ENCODE measurements around the gene ASB2.
A peak's percentile ranks its signal among the peaks of the same experiment; 100 is the strongest.

Gene ASB2, protein sequence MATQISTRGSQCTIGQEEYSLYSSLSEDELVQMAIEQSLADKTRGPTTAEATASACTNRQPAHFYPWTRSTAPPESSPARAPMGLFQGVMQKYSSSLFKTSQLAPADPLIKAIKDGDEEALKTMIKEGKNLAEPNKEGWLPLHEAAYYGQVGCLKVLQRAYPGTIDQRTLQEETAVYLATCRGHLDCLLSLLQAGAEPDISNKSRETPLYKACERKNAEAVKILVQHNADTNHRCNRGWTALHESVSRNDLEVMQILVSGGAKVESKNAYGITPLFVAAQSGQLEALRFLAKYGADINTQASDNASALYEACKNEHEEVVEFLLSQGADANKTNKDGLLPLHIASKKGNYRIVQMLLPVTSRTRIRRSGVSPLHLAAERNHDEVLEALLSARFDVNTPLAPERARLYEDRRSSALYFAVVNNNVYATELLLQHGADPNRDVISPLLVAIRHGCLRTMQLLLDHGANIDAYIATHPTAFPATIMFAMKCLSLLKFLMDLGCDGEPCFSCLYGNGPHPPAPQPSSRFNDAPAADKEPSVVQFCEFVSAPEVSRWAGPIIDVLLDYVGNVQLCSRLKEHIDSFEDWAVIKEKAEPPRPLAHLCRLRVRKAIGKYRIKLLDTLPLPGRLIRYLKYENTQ

DNA sequence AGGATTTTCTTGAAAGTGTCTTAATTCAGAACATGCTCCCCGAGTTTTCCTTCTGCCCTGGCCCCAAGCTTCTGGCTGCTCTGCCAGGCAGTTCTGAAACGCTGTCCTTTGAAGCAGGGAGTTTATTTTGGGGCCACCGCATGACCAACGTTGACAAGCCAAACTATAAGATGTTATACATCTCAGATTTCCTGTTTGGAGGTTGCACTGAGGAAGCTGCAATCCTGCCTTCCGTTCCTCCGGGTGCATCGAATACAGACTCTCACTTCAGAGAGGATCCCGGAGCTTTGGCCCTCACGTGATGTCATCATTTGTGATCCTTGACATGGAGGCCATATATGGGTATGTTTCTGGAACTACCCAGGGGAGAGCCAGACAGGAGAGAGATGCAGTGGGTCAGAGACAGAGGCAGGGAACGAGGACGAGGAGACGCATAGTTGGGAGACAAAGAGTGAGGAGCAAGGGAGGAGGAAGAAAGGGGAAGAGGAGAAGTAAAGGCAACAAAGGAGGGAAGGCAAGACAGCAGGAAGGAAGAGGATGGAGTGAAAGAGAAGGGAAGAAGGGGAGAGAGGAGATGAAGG, at the start of gene ASB2:
Gene ASB2 (minus strand): TSS at position 94 of the 581 bp plus-strand sequence. CDS start 12,031 bp downstream, outside the sequence.
- DNase-seq = no peak

DNA sequence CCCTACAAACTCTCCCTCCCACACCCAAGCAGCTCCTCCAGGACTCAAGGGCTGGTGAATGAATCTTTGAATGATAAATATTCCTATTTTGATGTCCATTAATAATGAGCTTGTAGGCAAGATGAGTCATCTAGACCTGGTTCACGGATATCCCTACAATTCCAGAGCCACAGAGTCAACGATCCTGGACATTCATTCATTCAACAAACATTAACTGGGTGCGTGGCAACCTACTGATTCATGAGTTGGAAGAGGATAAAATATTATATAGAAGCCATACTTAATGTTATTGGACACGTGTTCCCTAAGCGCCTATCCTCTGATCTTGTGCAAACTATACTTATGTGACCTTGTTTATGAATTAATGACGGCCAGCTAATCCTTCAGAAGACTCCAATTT, 49.4 kb upstream of the ASB2 start:
- DNase-seq = peak; percentile 70

DNA sequence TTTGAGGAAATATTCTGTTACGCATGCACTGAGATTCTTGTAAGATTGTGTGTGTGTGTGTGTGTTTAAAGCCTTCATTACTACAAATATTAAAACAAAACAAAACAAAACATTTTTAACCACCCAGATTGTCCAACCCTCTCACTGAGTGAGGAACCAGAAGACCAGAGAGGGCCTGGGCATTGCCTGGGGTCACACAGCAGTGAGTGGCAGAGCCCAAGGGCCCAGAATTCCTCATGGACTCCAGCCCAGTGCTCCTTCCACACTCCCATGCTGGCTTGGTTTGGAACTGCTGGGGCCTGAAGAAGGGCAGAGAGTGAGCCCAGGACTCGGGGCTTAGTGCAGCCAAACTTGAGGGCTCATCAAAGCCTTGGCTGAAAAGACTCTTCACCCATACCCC, 48.2 kb upstream of the ASB2 start:
- DNase-seq = no peak

DNA sequence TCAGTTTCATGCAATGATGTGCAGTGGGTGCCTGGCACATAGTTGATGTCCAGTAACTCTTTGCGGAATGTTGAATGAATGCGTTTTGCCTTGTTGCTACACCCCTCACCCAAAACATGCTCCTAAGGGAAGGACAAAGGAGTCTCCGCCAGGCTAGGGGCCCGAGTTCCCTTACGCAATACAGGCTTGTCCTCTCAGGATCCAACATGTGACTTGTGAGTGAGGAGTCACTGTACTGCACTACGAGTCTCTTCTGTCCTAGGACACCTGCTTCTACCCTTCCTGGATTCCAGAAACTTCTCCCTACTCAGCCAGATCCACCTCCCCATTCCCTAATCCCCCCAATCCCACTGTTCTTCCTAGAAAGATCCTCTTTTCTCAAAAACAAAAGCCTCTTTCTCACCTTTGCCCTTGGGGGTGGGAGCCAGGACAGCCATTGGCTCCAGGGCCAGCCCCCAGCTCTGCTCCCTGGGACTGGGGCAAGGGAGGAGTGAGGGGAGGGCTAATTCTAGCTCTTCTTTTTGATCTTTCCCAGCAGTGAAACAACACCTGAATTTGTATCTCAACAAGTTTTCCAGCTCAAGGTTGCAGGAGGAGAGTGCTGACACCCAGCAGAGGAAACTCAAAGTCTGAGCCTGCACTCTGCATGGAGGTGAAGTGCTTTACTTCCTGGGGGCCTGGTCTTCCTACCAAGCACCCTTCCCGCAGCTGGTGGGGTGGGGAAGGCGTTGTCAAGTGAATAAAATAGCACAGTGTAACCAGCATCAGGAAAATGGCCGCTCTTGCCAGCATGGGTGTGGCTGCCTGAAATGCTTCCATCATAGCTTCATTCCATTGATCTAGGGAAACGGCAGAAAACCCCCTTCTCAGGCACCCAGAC, 46.4 kb upstream of the ASB2 start:
- no peak for DNase-seq

DNA sequence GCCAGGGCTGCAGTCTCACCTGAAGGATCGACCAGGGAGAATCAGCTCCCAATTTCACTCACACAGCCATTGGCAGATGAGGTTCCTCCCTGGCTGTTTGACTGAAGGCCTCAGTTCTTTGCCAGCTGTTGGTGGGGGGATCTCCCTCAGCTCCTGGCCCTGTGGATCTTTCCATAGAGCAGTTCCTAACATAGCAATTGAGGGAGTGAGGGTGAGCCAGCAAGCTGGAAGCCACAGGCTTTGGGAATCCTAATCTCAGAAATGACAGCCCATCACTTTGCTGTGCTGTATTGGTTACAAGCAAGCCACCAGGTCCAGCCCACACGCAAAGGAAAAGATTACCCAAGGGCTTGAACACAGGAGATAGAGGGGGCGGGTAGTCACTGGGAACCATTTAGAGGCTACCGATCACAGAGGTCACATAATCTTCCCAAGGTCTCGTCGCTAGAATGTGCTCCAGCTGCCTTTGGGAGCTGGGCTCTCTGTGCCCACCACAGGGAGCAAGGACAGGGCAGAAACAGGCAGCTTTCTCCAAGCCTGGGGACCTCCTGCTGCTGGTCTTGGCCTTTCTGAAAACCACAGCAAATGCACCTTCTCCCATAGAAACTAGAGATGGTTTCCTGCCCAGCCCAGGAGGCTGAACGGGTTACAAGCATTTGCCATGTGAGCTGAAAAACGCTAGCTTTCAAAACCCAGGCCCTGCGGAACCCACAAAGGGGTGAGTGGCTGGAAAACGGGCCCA, 45.2 kb upstream of the ASB2 start:
- no peak for DNase-seq

DNA sequence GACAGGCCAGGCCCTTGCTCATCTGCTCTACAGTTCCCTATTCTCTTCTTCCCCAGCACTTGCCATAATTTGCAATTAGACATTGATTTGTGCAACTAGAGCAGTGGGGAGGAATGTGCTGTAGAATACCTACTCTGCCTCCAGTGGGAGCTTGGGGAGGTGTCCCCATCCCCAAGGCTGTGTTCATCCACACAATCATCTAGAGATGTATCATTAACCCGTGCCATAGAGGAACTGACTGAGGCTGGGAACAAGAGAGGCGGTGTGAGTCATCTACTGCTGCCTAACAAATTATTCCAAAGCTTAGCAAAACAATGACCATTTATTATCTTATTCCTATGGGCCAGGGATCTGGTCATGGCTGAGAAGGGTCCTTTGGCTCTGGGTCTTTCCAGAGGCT, 44.6 kb upstream of the ASB2 start:
- DNase-seq = no peak

DNA sequence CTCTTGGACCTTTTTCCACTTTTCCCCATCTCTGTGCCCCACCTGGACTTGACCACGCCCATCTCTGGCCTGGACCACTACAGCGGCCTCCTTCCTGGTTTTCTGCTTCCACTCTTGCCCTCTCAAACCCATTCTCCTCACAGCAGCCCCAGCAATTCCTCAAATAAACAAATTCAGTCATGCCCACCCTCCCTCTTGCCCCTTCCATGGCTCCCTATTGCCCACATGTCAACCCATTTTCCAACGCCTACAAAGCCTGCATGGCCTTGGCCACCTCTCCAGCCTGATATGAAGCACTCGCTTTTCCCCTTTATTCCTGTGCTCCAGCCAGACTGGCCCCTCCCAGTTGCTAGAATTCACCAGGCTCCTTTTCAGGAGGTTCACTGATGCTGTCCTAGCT, 43.9 kb upstream of the ASB2 start:
- no peak for DNase-seq

DNA sequence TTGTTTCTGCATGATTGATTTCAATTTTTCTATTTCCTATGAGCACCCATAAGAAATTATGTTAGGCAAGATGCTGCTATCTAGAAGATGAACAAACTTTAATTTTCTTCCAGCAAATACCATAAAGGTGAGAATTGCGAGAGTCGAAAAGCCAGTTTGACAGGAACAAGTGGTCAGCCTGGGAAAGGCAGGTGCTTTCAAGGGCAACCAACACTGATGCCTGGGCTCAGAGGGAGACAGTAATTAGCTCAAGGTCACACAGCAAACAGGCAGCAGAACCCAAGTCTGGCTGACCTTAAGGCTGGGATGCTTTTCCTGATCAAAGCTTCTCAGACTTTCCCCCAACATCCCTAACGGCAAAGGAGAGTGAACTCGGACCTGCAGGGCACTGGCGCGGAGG, 43.0 kb upstream of the ASB2 start:
- no peak for DNase-seq

DNA sequence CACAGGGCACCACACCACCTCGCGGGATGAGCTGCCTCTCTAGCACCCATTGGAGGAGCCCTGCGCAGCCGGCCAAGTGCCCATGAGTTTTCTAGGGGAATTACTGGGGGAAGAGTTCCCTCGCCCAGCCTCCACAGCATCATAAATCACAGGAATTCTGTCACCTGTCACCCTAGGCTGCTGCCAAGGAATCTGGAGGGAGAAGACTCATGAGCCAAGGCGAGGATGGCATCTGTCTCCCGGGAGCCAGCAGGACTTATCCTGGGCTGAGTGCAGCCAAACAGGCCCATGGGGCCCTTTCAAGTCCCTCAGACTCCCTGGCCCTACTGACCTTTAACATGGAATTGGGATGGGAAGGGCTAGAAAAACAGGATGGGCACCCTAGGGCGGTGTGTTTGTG, 41.9 kb upstream of the ASB2 start:
- no peak for DNase-seq

DNA sequence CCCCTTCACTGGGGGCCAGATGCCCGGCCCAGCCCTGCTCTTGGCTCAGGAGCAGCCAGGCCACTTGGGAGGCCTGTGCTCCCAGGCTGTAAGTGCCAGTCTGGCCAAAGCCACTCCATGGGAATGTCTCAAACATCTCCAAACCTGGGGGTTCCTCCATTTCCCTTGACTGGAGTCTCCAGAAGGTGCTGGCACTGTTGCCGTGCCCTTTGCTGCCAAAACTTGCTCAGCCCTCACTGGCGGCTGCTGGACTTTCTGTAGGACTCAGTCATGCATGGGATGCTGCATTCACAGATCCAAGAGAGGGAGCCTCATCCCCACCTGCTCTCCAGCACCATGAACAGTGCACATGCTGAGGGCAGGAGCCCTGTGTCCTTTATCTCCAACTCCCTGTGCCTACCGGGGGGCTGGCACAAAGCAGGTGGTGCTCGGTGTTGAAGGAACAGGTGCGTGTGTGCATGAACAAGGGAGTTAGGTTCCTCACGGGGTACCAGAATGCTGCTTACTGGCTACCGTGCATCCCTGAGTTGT, 40.1 kb upstream of the ASB2 start:
- DNase-seq = no peak

DNA sequence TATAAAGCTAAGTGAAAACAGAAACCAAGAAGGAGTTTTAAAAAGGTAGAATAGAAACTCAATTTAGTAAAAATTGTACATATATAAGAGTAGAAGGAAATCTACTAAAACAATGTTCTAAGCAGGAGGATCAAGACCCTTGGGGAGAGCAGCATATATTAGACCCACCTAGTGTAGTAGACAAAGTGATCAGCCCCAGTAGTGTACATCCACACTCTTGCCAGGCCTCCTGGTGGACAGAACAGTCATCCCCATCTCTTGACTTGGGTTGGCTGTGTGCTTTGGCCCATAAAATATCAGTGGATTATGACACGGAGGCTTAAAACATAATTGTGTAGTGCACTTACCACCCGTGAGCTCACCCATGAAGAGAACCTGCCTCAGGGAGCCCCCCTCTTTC, 38.9 kb upstream of the ASB2 start:
- no peak for DNase-seq

DNA sequence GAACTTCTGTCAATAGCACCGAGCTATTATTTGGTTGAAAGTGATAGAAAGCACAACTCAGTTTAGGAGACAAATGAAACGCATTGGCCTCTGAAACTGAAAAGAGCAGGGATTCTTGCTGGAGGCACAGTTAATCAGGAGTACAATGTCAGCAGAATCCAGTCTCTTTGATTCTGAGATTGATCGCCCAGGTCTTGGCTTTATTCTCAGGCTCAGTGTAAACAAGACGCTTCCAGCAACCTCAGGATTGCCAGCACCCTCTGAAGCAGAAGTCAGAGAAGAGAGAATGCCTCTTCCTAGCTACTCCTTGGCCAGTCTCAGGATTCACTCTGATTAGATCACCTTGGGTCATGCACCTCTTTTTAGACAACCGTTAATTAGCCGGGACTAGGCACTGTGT, 38.0 kb upstream of the ASB2 start:
- DNase-seq = no peak

DNA sequence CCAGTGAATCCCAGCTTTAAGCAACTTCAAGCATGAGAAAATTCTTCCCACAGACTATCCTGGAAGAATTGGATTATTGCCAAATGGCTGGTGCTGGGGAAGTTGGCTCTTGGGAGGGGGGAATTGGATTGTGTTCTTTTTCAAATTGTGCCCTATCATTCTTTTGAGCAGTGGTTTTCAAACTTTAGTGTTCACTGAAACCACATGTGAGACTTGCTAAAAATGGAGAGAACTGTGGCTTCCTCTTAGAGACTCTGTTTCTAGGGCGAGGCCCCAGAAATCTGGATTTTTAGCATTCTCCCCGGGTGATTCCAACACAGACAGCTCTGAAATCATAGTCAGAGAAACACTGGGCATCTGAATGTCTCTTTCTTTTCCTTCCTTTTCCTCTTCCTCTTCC, 35.4 kb upstream of the ASB2 start:
- DNase-seq = peak; percentile 46

DNA sequence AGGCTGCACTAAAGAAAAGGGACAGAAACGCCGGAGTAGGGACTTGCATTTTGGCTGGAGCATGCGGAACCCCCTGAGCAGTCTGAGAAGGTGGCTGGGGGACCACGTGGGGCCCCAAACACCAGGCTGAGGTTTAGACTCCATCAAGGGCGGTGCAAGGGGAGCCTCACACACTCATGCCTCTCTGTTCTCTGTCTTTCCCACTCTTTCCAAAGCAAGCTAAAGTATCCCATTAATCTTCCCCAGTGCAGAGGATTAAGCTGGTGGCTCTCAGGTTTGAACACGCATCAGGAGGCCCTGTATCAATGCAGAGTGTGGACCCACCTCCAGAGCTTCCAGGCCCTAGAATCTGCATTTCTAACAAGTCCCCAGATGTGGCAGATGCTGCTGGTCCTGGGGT, 34.3 kb upstream of the ASB2 start:
- no peak for DNase-seq

DNA sequence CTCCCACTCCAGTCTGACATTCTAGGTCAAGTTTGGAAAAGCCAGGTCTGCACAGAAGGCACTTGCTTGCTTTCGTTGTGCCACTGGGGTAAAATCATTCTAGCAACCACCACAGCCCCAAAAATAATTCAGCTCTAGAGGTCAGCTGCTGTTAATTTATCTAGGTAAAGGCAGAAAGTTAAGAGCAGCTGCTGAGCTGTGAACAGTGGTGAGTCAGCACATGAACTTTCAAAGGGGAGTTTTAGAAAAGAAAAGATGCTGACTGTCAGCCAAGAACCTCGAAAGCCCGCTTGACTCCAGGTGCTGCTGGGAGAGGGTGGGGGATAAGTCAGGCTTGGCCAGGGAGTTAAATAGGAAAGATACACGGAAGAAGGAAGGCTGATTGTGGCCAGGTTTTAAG, 33.4 kb upstream of the ASB2 start:
- peak; percentile 77 for DNase-seq

DNA sequence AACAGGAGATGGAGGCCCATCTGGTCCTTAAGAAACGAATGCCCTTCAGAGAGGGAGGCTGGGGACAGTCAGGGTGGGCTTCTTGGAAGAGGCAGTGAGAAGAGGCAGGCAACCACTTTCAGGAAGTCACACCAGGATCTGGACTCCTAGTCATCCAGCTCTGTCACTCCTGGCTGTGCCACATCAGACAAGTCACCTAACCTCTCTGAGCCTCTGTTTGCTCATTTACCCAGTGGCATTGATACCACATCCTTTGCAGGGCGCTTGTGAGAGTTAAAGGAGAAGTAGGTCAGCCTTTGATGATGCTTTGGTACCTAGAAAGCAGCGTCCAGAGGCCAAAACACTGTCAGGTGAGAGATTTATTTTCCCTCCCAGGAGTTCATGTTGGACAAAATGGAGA, 31.9 kb upstream of the ASB2 start:
- no peak for DNase-seq

DNA sequence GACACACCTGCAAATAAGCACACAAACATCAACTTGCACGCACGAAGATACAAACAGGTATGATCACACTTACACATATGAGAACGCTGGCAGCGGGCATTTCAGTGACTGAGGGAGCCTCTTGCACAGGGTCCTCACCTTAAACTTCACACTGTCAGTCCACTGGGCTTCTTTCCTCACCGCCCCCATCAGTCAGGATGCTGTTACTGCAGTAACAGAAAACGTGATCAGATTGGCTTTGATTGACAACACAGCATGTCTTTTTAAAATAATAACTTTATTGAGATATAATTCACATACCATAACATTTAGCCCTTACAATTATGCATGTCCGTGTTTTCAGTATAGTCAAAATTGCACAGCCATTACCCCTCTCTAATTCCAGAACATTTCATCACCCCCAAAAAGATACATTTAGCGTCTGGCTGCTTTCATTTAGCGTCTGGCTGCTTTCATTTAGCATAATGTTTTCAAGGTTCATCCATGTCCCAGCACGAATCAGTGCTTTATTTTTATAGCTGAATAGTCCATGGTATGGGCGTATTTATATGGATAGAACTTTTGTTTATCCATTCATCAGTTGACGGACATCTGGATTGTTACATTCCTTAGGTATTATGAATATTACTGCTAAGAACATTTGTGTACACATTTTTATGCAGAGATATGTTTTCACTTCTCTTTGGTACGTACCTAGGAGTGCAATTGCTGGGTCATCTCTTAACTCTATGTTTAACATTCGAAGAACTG, 29.1 kb upstream of the ASB2 start:
- no peak for DNase-seq

DNA sequence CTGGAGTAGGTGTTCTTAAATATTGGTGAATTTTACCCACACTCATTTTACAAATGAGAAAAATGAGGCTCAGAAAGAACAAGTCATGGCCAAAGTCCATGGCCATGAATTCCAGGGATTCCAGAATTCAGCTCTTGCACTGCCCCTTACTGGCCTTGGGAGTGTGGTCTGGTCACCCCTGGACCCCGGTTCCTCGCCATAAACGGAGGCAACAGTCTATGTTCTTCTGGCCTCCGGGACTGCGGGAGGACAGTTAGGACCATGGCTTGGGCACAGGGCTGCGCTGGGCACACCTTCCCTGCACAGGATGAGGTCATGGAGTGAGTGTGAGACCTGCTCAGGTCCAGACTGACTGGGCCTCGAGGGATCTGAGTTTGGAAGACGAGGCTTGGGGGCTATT, 27.6 kb upstream of the ASB2 start:
- no peak for DNase-seq

DNA sequence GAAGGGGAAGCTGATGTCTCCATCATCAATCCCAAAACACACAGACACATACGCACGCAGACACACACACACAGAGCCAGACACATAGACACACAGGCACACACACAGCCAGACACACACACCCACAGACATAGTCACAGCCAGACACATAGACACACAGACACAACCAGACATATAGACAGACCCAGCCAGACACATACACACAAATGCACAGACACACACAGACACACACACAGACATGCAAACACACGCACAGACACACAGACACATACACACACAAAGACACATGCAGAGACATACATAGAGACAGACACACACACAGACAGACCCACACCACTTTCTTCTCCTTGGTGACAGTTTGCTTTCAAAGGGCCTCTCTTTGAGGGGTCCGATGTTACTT, 27.0 kb upstream of the ASB2 start:
- no peak for DNase-seq

DNA sequence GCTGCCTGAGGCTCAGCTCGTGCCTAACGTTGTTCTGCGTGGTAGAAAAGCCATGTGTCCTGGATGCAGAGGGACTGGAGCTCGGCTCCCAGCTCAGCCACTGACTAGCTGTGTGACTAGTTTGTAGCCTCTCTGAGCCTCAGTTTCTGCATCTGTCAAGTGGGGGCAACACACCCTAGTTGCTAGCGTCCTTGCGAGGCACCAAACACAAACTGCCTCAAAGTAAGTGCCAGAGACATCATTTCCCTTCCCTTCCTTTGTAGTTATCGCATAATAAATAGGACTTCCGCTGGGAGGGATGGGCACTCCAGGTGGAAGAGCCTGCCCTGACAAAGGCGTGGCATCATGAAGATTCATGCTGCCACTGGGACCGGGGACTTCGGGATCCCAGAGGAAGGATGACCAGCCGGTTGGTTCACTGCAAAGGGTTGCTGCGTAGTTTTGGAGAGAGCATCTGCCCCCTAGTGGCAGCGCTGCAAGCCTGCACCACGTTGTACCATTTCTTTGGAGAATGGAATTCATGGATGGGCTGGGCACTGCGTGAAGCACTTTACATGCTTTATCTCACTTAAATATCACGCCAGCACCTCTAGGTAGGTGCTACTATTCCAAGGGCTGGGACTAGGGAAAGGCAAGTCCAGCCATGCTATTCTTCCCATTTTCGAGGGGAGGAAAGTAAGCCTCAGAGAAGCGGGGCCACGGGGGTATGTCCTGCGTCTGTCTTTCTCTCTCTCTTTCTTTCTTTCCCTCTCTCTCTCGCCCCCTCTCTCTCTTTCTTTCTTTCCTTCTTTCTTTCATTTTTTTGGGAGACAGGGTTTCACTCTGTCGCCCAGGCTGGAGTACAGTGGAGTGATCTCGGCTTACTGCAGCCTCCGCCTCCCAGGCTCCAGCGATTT, 25.4 kb upstream of the ASB2 start:
- DNase-seq = peak; percentile 43

DNA sequence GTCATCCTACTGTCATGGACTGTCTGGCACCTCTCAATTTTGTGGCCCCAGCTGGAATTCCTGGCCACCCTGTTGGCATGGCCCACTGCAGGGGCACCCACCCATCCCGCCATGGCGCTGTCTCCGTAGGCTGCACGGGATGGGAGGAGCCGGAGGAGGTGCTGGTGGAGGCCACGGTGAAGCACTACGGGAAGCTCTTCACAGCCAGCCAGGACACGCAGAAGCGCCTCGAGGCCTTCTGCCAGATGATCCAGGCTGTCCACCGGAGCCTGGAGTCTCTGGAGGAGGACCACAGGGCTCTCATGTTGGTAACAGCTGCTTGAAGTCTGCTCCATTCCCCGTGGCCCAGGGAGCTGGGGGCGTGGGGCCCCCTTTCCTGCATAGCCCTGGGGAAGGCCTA, 24.6 kb upstream of the ASB2 start:
- no peak for DNase-seq
